ENCODE measurements around the gene PRLH.
"Not testable (repeated sequence)": the region's sequence is repeated elsewhere in the genome, so short reads cannot be mapped to it uniquely, and the experiment has no call there.

DNA sequence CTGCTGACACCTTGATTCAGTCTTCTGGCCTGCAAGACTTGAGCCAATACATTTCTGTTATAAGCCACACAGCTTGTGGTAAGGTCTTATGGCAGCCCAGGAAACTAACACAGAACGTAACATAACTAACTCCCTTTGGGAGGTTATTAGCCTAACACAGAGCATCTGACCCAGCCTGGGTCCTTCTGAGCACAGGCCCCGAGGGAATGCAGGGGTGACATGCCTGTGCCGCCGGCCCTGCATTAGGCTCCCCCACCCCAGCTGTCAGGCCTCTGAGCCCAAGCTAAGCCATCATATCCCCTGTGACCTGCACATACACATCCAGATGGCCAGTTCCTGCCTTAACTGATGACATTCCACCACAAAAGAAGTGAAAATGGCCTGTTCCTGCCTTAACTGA, 40.1 kb downstream of the PRLH start:
- TF ChIP-seq POLR2A, POLR2AphosphoS5 (IDR thresholded peaks at IDR 0.05): not testable (repeated sequence)
- TF ChIP-seq, protein P1, sequence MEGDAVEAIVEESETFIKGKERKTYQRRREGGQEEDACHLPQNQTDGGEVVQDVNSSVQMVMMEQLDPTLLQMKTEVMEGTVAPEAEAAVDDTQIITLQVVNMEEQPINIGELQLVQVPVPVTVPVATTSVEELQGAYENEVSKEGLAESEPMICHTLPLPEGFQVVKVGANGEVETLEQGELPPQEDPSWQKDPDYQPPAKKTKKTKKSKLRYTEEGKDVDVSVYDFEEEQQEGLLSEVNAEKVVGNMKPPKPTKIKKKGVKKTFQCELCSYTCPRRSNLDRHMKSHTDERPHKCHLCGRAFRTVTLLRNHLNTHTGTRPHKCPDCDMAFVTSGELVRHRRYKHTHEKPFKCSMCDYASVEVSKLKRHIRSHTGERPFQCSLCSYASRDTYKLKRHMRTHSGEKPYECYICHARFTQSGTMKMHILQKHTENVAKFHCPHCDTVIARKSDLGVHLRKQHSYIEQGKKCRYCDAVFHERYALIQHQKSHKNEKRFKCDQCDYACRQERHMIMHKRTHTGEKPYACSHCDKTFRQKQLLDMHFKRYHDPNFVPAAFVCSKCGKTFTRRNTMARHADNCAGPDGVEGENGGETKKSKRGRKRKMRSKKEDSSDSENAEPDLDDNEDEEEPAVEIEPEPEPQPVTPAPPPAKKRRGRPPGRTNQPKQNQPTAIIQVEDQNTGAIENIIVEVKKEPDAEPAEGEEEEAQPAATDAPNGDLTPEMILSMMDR (IDR thresholded peaks at IDR 0.05): not testable (repeated sequence)
